HG02571 (cell line): ENCODE results near the gene TBC1D22A.
"Not testable (repeated sequence)": the region's sequence is repeated elsewhere in the genome, so short reads cannot be mapped to it uniquely, and the experiment has no call there.

Source experiments
- ATAC-seq: cut with Tn5 transposase; IDR thresholded peaks from one replicate; pipeline ENCODE4 v1.9.1; 2021; ENCODE audit warnings: mild to moderate bottlenecking, moderate library complexity; ENCODE audit not compliant: unreplicated experiment

The TBC1D22A gene

GRCh38 chr22:46809153-46809885 lies 46.9 kb downstream of the TBC1D22A start:
- no peak for ATAC-seq

DNA sequence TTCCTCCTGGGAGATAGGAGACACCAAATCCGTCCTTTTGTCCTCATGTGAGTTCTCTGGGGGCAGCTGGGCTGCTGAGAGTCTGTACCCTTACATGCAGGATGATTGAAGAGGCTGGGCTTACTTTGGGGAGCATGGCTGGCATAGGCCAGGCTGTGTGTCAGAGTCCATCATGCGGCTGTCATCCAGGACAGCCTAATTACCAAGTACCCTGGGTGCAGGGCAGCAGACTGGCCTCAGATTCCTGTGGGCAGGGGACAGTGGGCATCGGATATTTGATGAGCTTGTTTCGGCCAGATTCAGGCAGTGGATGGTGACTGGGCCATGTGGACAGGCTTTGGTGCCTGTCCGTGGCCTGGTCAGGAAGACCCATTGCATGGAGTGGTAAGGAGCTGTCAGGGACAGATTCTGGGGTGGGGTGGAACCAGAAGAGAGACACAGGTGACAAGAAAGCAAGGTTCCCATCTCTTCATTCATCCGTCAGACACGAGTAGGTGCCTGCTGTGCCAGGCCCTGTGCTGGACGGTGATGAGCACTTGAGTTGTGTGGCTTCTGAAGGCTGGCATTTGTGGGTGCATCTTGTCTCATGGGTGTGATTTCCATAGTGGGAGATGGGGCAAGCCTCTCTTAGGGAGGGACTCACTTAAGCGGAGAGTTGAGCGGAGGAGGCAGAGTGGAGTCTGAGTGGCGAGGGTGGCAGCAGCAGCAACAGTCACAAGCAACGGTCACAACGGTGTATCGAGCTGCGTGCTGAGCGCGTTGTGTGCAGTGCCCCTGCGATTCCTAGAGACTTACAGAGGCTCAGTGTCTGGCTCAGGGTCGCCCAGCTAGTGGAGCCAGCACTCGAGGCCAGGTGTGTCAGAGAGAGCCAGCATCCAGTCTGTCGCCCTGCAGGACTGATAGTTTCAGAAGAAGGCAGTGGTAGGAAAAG lies 48.7 kb downstream of the TBC1D22A start:
- ATAC-seq: no peak

DNA sequence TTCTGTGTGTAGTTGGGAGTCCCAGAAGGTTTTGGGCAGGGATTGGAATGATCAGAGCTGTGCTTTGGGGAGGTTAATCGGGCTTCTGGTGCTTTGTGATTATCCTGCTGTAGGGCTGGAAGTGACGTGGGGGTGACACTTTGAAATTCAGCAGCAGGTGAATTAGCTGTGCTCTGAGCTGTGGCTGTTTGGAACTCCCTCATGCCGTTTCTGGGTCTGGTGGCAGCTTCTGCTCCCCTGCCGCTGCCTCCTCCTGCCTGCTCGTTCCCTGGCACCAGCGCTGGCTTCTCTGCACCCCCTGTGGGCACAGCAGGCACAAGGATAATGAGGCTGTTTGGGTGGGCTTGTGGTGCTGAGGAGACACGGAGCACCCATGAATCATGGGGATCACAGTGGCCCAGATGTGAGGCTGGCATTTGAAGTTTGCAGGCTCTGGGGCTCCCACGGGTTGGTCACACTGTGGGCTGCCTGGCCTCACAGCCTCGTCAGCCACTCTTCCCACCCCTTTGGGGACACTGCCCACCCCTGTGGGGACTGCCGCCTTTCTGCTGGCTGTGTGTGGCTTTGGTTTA lies 49.7 kb downstream of the TBC1D22A start:
- no peak for ATAC-seq

DNA sequence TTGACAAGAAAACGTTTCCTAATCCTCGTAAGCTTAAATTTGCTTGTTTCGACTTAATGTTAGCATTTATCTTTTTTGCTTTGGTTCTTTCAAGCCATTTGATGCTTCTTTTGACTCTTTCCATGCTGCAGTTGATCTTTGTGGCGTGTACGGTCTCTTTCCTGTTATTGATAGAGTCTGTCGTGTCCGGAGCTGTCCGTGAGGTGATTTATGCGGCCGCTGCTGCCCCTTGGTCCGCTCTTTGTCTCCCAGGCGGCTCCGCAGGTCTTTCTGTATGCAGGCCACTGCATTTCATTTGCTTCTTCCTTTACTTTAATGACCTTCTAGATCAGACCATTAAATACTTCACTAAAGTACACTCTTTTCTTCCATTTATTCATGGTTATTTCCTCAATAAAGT lies 50.3 kb downstream of the TBC1D22A start:
- ATAC-seq: no peak

DNA sequence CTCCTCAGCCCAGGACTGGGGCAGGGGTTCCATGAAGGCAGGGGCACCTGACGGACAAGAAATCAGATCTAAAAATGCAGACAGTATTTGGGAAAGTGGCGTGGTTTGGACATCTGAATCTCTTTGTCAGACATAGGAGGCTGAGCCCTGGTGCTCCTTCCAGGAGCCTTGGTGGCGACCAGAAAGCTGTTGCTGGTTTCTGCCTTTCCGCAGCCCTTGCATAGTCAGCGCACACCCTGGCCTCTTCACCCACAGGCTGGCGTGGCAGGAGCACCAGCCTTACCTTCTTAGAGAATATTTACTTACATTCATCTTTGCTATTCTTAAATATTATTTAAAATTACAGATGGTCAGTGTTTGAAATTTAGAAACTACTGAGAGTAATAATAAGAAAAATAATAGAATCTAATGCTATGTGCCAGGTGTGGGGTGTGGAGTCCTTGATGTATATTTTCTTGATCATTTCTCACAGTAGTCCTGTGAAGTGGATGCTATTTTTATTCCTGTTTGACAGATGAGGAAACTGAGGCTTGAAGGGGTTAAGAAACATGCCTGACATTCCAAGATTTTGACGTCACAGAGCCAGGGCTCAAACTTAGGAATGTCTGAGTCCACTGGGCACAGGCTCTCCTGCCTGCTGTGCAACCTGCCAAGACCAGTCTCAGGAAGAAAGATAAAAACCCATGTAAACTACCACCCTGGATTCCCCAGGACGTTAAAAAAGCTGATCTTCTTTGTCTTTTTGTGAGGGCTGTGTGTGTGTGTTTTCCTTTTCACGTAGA lies 51.6 kb downstream of the TBC1D22A start:
- no peak for ATAC-seq

DNA sequence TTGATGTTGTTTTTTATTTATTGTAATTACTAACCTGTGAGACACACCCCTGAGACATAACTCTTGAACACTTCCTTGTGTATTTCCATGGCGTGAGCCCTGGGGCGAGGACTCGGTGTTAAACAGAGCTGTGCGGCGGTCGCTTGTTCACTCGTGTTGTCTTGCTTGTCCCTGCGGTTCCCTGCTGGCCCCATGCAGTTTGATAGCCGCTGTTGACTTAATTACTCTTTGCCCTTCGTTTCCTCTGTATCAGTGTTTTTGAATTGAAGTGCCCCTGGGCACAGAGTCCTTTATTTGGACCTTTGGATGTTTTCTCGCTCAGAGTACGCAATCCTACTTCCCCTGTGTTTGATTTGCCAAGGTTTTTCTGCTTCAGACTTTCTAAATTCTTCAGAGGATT lies 52.7 kb downstream of the TBC1D22A start:
- no peak for ATAC-seq

- no peak for ATAC-seq
These were observed 53.1 kb downstream of the TBC1D22A start for GRCh38 chr22:46815559-46815895.

GRCh38 chr22:46815896-46816731 lies 53.7 kb downstream of the TBC1D22A start:
- ATAC-seq: no peak

GRCh38 chr22:46817390-46817789 lies 54.9 kb downstream of the TBC1D22A start:
- not testable (repeated sequence) for ATAC-seq

- no peak for ATAC-seq
These were observed 60.8 kb downstream of the TBC1D22A start for GRCh38 chr22:46823248-46823647.

GRCh38 chr22:46823654-46824053 lies 61.2 kb downstream of the TBC1D22A start:
- ATAC-seq: no peak

DNA sequence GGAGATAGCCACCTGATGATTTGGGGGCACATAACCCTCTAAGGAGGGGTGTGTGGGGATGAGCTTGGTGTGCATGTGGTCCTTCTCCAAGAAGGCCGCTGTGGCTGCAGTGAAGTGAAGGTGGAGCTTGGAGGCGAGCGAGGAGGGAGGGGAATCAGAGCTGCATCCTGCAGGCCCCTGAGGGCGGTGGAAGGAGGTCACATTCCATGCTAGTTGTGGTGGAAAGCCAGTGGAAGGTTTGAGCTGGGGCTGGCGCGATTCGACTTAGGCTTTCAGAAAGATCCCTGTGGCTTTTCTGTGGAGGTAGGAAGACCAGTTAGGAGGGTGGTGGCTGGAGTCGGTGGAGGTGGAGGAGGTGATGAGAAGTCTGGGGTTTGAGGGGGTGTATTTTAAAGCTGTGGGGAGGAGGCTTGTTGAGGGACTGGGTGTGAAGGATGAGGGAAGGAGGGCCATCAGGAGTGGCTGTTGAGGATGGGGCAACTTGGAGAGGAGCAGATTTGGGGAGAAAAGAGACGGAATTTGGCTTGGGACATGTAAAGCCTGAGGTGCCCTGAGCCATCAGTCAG lies 62.0 kb downstream of the TBC1D22A start:
- ATAC-seq: no peak

DNA sequence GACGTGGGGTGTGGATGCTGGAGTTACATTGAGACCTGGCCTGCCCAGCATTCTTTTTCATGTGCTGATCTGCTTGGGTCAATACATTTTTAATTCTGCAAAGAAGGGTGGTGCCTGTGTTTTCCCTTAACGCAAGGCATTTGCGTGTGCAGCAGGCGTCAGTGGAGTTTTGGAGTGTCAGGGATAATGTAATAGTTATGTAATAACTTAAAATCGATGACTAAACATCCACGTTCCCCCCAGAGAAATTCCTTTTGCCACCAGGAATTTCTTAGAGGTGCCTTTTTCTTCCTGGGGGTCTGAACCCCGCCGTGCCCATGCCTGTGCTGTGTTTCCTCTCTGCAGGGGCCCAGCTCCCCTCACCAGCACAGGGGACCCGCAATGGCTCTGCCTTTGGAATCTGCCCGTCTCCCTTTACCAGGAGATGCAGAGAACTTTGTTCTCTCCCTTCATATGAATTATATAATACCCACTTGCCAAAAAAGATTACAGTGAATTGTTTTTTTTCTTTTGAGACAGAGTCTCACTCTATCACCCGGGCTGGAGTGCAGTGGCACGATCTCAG lies 62.6 kb downstream of the TBC1D22A start:
- no peak for ATAC-seq

- ATAC-seq: no peak
These were observed 64.1 kb downstream of the TBC1D22A start for GRCh38 chr22:46826438-46827135.

GRCh38 chr22:46827136-46827780 lies 64.8 kb downstream of the TBC1D22A start:
- ATAC-seq: no peak

DNA sequence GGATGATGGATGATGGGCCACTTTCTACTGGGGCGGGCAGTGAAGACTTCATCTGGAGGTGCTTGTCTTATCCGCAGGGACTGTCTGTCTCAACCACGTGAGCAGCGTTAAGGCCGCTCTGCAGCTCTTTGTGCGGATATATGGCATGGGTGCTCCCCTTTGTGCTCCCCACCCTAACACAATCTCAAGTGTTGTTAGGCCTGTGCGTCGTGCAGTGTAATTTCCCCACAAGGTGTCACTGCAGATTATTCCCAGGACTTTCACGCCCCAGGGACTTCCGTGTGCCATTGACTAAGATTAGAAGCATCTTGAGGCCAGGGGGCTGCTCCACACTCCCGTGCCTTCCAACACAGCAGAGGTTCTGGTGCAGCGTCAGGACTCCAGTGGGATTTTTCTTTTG lies 65.3 kb downstream of the TBC1D22A start:
- ATAC-seq: no peak

- ATAC-seq: no peak
These were observed 66.0 kb downstream of the TBC1D22A start for GRCh38 chr22:46828323-46828900.
